NB4 (cell line): ENCODE data around the gene SYNM.

ENCODE experiments used
- CTCF ChIP-seq: IDR thresholded peaks from one replicate; pipeline ENCODE4 v1.5.1; 2012; ENCODE audit warnings: low read depth, low read length
- MAX ChIP-seq: IDR thresholded peaks from 2 replicates; pipeline ENCODE4 v1.6.1; 2011; ENCODE audit warnings: low read depth, low read length
- MYC ChIP-seq: IDR thresholded peaks from 2 replicates; pipeline ENCODE4 v1.6.1; 2011; ENCODE audit warnings: low read depth, low read length
- POLR2A ChIP-seq: IDR thresholded peaks from 2 replicates; pipeline ENCODE4 v1.6.1; 2011; ENCODE audit warnings: mild to moderate bottlenecking; ENCODE audit not compliant: insufficient read length; ENCODE audit errors: extremely low read depth

- TF ChIP-seq POLR2A, result no peak
- TF ChIP-seq CTCF, result no peak
- no peak for TF ChIP-seq MYC
- TF ChIP-seq MAX, result no peak
These were observed 33.7 kb upstream of the SYNM start for GRCh38 chr15:99071091-99071680.
